SK-N-MC (cell line): ENCODE measurements around the gene CST9.
A peak's percentile ranks its signal among the peaks of the same experiment; 100 is the strongest.
"Not testable (repeated sequence)": the region's sequence is repeated elsewhere in the genome, so short reads cannot be mapped to it uniquely, and the experiment has no call there.

Experiments used
- DNase-seq: peaks from one replicate; pipeline ENCODE4 v3.0.0-alpha.2; 2011; ENCODE audit warnings: low read depth, low spot score
- H3K27ac ChIP-seq: fragments of 200-600 bp; sonication (generic); 2 replicates; pipeline ENCODE4 v1.5.1; 2016; ENCODE audit warnings: mixed run types
- H3K36me3 ChIP-seq: fragments of 200-600 bp; sonication (generic); 2 replicates; pipeline ENCODE4 v1.6.1; 2017; ENCODE audit warnings: antibody characterized with exemption, low read length, mixed read lengths; ENCODE audit not compliant: insufficient read depth
- H3K4me3 ChIP-seq: fragments of 200-600 bp; sonication (generic); 2 replicates; pipeline ENCODE4 v1.5.1; 2016
- H3K9ac ChIP-seq: fragments of 200-600 bp; sonication (generic); 2 replicates; pipeline ENCODE4 v1.8.0; 2017; ENCODE audit warnings: mixed run types, mixed read lengths; ENCODE audit not compliant: insufficient read length
- H3K9me3 ChIP-seq: fragments of 200-600 bp; sonication (generic); 2 replicates; pipeline ENCODE4 v1.6.1; 2017; ENCODE audit warnings: low read depth, mild to moderate bottlenecking, antibody characterized with exemption, low read length, moderate library complexity, mixed read lengths
- EZH2 ChIP-seq: fragments of 200-600 bp; sonication (generic); IDR thresholded peaks from one replicate; pipeline ENCODE4 v1.6.1; 2017; ENCODE audit warnings: antibody characterized with exemption
- FOXP2 ChIP-seq: optimal IDR thresholded peaks from 2 replicates; pipeline ENCODE3; 2011; ENCODE audit warnings: mild to moderate bottlenecking, moderate library complexity; ENCODE audit not compliant: insufficient read depth; ENCODE audit errors: extremely low read length, control extremely low read depth
- POLR2AphosphoS5 ChIP-seq: IDR thresholded peaks from 2 replicates; pipeline ENCODE4 v1.6.1; 2012; ENCODE audit warnings: mild to moderate bottlenecking, low read depth, low read length, borderline replicate concordance

Gene CST9

DNA sequence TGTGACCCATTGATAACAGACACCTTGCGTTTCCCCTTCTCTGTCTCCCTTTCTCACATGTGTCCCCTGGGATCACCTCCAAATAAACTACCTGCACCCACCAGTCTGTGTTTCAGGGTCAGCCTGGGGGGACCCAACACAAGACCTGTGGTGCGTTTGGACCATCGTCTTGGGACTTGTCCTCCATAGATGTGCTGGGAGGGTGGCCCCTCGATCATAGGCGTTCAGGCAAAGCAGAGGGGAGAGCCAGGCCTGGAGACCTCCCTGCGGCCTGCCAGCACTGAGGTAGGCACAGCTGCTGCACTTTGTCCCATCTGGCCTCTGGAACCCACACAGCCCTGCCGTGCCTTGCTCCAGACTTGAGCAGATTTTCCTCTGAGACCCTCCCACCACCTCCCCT is 18.1 kb downstream of the CST9 start:
- no peak for TF ChIP-seq POLR2AphosphoS5
- TF ChIP-seq EZH2, result no peak
- TF ChIP-seq FOXP2, result no peak
- no peak overlapping the region for H3K27ac ChIP-seq

DNA sequence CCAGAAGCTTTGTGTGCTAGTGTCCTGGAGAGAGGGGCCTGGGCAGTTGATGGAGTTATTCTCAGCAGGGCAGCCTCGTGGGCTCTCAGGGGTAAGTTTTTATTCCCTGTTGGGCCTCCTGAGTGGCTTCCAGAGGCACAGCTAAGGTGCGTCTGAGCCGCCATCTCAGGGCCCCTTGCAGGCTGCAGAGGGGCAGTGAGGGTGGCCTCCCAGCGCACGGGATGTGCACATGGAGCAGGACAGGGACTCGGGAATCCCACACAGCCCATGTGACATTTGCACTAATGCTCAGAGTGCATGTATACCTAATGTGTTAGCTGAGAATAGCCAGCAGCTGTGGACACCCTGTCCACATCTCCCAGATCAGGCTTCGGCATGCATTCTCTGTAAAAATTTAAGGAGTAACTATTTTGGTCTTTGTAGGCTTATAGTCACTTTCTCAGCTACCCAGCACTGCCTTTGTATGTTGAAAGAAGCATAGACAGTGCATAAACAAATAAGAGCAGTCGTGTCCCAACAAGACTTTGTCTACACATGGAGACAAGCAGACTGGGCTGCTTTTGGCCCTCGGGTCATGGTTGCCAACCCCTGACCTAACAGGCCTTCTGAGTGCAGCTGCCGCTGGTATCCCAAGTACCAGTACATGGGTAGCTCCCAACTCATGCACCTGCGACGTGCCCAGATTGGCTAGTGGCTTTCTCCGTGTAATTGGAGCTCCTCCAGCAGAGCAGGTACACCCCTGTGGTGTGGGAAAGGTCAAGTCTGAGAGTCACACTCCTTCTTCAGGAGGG is 18.8 kb downstream of the CST9 start:
- Histone ChIP-seq H3K36me3 (no peaks in the 10 kb centered on the region), H3K4me3 (no peak overlapping the region), H3K9me3 (no peaks in the 10 kb centered on the region), H3K9ac (no peak overlapping the region), H3K27ac (no peak overlapping the region)
- no peak for DNase-seq
- no peak for TF ChIP-seq POLR2AphosphoS5
- no peak for TF ChIP-seq FOXP2
- TF ChIP-seq EZH2, result no peak

More for the DNA sequence above, 18.1 kb downstream of the CST9 start:
- H3K4me3 ChIP-seq, result no peak overlapping the region
- H3K36me3 ChIP-seq, result no peaks in the 10 kb centered on the region
- DNase-seq, result no peak
- H3K9ac ChIP-seq, result no peak overlapping the region
- H3K9me3 ChIP-seq, result no peaks in the 10 kb centered on the region

GRCh38 chr20:23585808-23586734 is 19.6 kb downstream of the CST9 start:
- DNase-seq, result no peak

GRCh38 chr20:23585449-23585807 is 20.3 kb downstream of the CST9 start:
- Histone ChIP-seq H3K4me3 (no peak overlapping the region), H3K36me3 (no peaks in the 10 kb centered on the region), H3K9ac (no peak overlapping the region), H3K9me3 (no peaks in the 10 kb centered on the region), H3K27ac (no peak overlapping the region)
- TF ChIP-seq EZH2 (no peak), FOXP2 (no peak), POLR2AphosphoS5 (no peak)
- DNase-seq, result no peak

More at GRCh38 chr20:23585808-23586734, 19.6 kb downstream of the CST9 start:
- H3K4me3 ChIP-seq, result no peak overlapping the region
- TF ChIP-seq POLR2AphosphoS5 (no peak), FOXP2 (no peak), EZH2 (no peak)
- H3K36me3 ChIP-seq, result no peaks in the 10 kb centered on the region
- no peak overlapping the region for H3K9ac ChIP-seq
- no peak overlapping the region for H3K27ac ChIP-seq
- H3K9me3 ChIP-seq, result no peaks in the 10 kb centered on the region

DNA sequence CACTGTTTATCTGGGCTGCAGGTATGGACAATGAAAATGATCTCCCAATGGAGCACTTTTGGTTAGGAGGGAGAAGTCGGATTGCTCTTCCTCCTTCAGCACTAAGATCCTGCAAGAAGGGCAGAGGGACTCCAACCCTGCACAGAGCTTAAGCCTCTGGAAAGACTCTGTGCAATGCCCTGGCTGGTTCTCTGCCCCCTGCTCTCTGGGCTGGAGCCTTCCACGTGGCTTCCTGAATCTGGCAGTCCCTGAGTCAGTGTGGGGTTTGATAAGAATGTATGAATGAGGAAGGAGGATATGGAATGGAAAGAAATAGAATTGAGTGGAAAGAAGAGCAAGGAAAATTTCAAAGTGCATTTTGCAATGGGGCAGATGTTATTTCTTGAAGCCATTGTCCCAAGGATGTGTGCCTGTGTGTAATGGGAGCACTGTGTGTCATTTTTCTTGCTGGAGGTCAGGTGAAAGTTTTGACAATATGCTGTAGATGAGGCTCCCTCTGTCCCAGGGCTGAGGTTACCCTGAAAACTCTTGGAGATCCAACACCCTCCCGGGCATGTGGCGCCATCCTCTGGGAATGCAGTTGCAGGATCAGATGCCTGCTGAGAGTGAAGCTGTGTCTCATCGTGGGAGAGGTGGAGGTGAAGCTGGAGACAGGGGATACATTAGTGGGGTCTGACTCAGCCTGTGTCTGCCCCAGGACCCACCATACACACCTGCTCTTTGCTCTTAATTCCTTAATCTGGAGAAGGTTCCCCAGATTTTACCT is 21.1 kb downstream of the CST9 start:
- Histone ChIP-seq H3K36me3 (no peaks in the 10 kb centered on the region), H3K27ac (no peak overlapping the region), H3K9me3 (no peaks in the 10 kb centered on the region), H3K4me3 (no peak overlapping the region), H3K9ac (no peak overlapping the region)
- TF ChIP-seq POLR2AphosphoS5 (no peak), EZH2 (no peak), FOXP2 (no peak)
- DNase-seq, result no peak

DNA sequence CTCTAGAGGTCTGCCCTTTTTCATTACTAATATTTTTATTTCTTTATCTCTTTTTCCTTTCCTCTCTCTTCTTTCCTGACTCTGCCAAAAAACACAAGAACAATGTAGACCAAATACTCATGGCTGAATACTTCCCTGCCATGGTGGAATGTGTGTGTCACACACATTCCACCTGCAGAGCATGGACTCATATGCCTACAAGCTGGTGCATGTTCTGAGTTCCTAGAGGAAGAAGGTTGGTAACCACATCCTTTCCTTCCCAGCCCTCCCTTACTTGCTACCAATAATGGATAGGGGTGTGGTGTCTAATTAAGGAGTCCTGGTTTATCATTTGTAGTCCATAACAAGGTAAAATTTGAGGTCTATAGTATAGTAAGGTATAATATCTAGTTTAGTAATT is 22.2 kb downstream of the CST9 start:
- Histone ChIP-seq H3K36me3 (no peaks in the 10 kb centered on the region), H3K4me3 (no peak overlapping the region)

GRCh38 chr20:23582293-23582692 is 23.4 kb downstream of the CST9 start:
- no peak for TF ChIP-seq EZH2
- no peak for TF ChIP-seq FOXP2
- no peak for TF ChIP-seq POLR2AphosphoS5
- peak overlapping the region; percentile 30; the same call in 1 of the 2 replicates for H3K4me3 ChIP-seq
- DNase-seq, result no peak
- H3K27ac ChIP-seq, result 0 out of 2 replicates have a peak overlapping the region, but pooled peaks have one; percentile 31
- H3K9ac ChIP-seq, result no peak overlapping the region
- H3K36me3 ChIP-seq, result no peaks in the 10 kb centered on the region
- H3K9me3 ChIP-seq, result no peaks in the 10 kb centered on the region

More for the DNA sequence above, 22.2 kb downstream of the CST9 start:
- DNase-seq, result no peak
- no peak overlapping the region for H3K9ac ChIP-seq
- TF ChIP-seq EZH2 (no peak), POLR2AphosphoS5 (no peak), FOXP2 (no peak)
- H3K9me3 ChIP-seq, result no peaks in the 10 kb centered on the region
- no peak overlapping the region for H3K27ac ChIP-seq

- peak overlapping the region; percentile 30; the same call in 1 of the 2 replicates for H3K4me3 ChIP-seq
- not testable (repeated sequence) for H3K36me3 ChIP-seq, H3K9ac ChIP-seq, DNase-seq, H3K9me3 ChIP-seq
- H3K27ac ChIP-seq, result 0 out of 2 replicates have a peak overlapping the region, but pooled peaks have one; percentile 31
Measured at GRCh38 chr20:23581833-23582232, 23.9 kb downstream of the CST9 start.
